ENCODE measurements around the gene GGT7.
"Not testable (repeated sequence)": the region's sequence is repeated elsewhere in the genome, so short reads cannot be mapped to it uniquely, and the experiment has no call there.

Gene GGT7

GRCh38 chr20:34872622-34873224 is at the start of gene GGT7:
TSS of gene GGT7 (minus strand) at chr20:34872856. CDS start at chr20:34872815, 41 bp downstream.
- peak; percentile 69 to 75 for ATAC-seq

- no peak for ATAC-seq
Measured at GRCh38 chr20:34921436-34921835, 48.8 kb upstream of the GGT7 start.

GRCh38 chr20:34920055-34920454 is 47.4 kb upstream of the GGT7 start:
- no peak for ATAC-seq

- ATAC-seq: no peak
Measured at GRCh38 chr20:34916774-34917354, 44.2 kb upstream of the GGT7 start.

- ATAC-seq: no peak
Measured at GRCh38 chr20:34915749-34916455, 43.2 kb upstream of the GGT7 start.

GRCh38 chr20:34915131-34915530 is 42.5 kb upstream of the GGT7 start:
- no peak for ATAC-seq

GRCh38 chr20:34907616-34908469 is 35.2 kb upstream of the GGT7 start:
- no peak for ATAC-seq

GRCh38 chr20:34904202-34904621 is 31.6 kb upstream of the GGT7 start:
- no peak for ATAC-seq

GRCh38 chr20:34898731-34899130 is 26.1 kb upstream of the GGT7 start:
- ATAC-seq: not testable (repeated sequence)

GRCh38 chr20:34898129-34898528 is 25.5 kb upstream of the GGT7 start:
- not testable (repeated sequence) for ATAC-seq

GRCh38 chr20:34896086-34896621 is 23.5 kb upstream of the GGT7 start:
- ATAC-seq: no peak

GRCh38 chr20:34895465-34895864 is 22.8 kb upstream of the GGT7 start:
- ATAC-seq: no peak

GRCh38 chr20:34894723-34895122 is 22.1 kb upstream of the GGT7 start:
- ATAC-seq: no peak

GRCh38 chr20:34892671-34893070 is 20.0 kb upstream of the GGT7 start:
- ATAC-seq: no peak

- ATAC-seq: peak; percentile 97 to 98
Measured at GRCh38 chr20:34891166-34892062, 18.8 kb upstream of the GGT7 start.

- ATAC-seq: no peak
Measured at GRCh38 chr20:34888468-34888867, 15.8 kb upstream of the GGT7 start.

- no peak for ATAC-seq
Measured at GRCh38 chr20:34887023-34887422, 14.4 kb upstream of the GGT7 start.

GRCh38 chr20:34886122-34886521 is 13.5 kb upstream of the GGT7 start:
- ATAC-seq: no peak

- no peak for ATAC-seq
Measured at GRCh38 chr20:34884260-34884659, 11.6 kb upstream of the GGT7 start.

- ATAC-seq: no peak
Measured at GRCh38 chr20:34883809-34884208, 11.2 kb upstream of the GGT7 start.

- ATAC-seq: peak; percentile 51 to 53
Measured at GRCh38 chr20:34883087-34883688, 10.5 kb upstream of the GGT7 start.
